CD4-positive, alpha-beta T cell treated with Interleukin-4 for 4 hours (primary cell): ENCODE measurements around the gene HCN2.

Experiments used
- DNase-seq: peaks from one replicate; pipeline ENCODE4 v3.0.0-alpha.2; 2020

Gene HCN2

DNA sequence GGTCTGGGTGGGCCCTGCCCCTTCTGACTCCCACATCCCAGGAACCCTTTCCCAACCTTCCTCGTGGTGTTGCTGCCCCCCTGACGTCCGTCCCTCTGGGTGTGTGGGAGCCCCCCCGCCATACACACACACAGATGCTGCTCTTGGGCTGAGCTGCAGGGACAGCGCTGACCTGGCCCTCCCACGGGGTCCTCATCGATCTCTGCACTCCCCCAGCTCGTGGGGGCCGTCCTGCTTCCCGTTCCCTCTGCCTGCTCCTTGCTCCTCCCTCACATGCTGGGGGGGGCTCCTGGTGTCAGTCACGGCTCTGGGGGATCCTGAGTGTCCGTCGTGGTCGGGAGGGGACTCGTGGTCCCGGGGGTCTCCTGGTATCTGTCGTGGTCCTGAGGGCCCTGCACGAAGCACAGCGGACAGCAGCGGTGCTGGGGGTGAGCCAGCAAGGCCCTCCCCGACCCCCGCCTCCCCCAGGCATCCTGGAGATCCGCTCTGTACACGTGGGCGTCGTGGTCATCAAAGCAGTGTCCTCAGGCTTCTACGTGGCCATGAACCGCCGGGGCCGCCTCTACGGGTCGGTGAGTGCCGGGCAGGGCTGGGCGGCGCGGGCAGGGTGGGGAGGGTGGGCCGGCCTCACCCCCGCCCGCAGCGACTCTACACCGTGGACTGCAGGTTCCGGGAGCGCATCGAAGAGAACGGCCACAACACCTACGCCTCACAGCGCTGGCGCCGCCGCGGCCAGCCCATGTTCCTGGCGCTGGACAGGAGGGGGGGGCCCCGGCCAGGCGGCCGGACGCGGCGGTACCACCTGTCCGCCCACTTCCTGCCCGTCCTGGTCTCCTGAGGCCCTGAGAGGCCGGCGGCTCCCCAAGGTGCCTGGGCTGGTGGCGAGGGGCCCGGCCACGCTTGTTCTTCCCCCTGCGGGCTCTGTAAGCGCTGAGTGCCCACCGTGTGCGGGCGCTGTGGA lies 53.4 kb downstream of the HCN2 start:
- no peak for DNase-seq

DNA sequence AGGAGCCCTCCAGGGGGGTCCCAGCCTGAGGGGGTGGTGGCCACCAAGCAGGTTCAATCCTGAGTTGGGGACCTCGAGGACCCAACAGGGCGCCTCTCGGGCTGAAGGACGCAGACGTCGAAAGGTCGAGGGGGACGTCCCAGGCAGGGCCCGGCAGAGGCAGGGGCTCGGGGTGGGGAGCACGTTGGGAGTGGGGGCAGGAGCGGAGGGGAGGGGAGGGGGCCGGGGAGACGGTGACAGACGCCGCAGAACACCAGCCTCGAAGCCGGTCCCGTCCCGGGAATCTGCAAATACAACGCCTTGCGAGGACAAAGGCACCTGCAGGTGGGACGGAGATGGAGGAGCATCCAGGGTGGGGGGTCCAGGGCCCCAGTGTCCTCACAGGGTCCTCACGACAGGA lies 54.1 kb downstream of the HCN2 start:
- DNase-seq: no peak

DNA sequence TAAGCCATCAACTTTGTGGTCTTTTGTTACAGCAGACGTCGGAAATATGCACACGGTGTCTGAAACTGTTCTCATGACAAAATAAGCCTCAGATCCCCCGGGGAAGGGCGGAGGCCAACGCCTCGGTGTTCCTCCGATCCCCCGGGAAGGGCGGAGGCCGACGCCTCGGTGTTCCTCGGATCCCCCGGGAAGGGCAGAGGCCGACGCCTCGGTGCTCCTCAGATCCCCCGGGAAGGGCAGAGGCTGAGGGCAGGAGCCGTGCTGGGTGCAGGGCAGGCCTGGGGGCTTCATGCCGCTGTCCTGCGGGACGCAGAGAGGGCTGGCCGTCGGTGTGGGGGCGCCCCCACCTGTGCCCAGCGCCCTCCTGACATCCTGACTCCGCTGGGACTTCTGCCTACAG lies 54.7 kb downstream of the HCN2 start:
- no peak for DNase-seq

DNA sequence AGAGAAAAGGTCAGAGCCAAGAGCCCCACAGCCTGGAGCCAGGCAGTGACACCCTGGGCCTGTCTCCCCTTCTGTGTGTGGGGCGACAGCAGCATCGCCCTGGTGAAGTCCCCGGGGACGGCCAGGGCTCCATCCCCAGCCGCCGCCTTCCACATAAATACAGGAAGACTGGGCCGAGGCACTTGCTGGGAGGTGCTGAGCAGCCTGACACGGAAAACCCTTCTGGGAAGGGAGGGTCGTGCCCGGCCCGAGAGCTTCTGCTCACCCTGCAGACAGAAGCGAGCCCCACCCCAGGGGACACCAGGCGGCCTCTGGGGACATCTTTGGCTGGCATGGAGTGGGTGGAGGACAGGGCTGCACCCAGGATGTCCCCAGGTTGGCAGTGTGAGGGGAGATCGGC lies 55.1 kb downstream of the HCN2 start:
- no peak for DNase-seq

DNA sequence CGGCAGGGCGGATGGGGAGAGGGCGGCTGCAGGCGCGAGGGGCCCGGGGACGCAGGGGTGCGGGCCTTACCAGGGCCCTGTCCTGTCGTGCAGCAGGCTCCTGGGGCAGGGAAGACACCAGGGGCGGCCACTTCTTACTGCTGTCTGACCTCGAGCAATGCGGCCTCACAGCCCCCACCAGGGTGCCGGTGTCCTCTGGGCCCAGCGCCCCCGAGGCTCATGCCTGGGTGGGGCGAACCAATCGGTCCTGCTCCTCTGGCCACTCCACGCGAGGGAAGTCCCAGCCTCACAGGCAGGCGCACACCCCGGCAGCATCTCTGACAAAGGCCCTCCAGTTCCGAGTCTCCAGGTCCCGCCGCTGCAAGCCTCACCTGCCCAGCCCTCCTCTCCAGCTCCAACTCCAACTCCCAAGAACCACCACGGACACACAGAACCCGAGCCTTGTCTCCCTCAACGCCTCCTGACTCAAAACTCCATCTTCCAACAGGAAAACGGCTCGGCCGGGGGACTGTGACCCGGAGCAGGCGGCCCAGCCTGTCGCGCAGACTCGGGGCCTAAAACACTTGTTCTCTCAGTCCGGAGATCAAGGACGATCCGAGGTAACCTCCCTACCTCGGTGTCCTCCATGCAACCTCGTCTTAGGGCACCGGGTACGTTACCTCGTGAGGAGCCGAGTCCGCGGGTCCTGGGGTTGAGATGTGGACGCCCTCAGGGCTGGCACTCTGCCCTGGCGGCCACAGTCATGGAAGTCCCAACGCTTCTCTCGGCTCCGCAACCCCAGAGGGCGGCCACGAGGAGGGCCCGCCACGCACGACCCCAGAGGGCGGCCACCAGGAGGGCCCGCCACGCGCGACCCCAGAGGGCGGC lies 56.5 kb downstream of the HCN2 start:
- DNase-seq: no peak

DNA sequence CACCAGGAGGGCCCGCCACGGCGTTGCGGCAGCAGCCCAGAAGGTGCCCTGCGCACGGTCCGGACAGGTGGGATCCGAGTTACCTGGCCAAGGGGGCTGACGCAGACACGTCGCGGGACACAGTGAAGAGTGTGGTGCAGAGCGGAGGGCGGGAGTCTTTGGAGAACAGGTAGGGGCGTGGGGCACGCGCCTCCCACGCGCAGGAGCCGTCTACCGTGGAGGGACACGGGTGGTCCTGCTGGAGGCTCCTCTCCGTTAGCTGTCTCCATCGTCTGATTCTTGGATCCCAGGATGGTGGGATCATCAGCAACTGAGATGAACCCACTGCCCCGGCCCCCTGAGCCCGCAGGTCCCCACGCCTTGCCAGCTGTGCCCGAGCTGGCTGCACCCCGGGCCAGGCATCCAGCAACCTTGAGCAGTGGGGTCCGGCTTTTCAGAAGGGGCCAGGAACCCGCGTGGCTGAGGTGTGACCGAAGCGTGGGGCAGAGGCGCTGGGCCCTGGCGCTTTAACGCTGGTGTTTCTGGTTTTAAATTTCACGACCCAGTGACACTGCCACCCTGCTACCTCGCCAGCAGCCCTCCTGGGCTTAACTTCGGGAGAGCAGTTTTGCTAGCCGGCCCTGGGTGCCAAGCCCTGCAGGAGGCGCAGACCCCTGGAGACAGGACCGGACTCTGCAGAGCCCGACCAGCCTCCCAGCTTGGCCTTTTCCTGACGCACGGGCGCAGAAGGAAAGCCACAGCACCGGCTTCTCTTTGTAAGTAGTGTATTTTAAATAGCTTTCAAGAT lies 57.3 kb downstream of the HCN2 start:
- no peak for DNase-seq

DNA sequence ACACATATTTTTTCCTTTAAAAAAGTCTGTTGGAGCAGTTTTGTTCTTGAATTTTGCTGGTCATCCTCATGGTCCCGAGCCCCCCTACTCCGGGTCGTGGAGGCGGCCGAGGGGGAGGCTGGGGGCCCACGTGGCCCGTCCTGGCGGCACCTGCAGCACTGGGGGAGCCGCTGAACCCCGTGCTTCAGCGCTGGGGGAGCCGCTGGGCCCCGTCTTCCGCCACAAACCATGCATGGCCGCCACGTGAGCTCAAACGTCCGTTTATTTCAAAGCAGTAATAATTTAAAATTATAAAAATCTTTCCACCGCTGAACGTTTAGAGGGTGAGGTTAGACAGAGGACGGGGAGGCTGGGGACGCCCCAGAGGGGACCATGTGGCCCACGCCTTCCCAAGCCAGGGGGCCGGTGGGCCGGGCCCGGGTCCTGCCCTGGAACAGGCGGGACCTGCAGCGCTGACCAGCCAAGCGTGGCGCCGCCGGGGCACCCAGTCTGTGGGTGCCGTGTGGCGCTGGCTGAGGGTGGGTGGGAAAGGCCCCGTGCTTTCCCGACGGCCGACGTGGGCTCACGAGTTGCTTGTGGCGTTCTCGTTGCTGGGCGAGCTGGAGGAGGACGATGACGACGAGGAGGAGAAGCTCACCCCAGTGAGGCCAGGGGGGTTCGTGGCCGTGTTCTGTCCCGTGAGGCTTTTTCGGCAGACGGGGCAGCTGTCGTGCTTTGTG lies 58.0 kb downstream of the HCN2 start:
- no peak for DNase-seq

DNA sequence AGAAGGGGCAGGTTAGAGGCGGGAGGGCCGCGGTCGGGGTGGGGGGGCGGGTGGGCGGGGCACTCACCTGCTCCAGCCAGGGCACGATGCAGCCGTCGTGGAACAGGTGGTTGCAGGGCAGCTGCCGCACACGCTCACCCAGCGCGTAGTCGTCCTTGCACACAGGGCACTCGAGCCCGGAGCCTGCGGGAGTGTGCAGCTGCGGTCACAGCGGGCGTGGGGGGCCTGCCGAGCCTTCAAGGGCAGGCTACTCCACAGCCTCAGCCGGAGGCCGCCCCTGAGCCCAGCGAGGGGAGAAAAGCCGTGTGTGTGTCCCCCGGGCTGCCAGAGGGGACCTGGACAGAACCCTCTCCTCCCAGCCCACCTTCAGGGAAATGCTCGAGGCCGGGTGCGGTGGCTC lies 58.6 kb downstream of the HCN2 start:
- DNase-seq: no peak

DNA sequence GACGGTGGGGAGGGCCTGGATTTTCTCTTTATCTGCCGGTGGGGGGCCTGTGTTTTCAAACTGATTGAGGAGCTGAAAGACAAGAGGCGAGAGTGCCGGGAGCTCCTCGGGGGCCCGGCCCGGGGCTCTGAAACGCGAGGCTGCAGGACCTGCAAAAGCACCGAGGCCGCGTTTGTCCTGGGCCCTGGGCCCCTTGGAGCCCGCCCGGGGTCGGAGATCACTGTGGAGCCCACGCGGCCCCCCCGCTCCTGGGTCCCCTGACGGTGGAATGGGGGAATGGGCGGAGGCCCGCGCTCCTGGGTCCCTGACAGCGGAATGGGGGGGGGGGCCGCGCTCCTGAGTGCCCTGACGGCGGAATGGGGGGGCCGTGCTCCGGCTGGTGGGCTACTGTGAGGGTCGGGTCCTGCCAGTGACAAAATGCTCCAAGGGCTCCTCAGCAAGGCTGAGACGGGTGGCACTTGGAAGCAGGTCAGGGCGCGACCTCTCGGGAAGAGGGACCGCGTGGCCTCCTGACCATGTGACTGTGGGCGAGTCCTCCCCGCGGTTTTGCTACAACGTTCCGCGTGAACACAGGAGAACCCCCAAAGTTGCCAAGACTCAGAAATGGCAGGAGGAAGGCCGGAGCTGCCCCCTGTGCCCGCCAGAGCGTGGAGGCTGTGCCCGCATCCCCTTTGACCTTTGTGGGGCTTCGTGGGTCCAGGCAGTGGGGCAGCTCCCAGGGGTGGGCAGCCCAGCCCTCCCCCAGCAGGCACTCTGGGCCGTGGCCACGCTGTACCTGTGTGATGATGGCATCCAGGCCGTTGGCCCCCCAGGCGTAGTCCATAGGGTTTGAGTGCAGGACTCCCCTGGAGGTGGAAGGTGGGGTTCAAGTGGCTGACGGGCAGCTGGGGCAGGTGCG lies 59.5 kb downstream of the HCN2 start:
- no peak for DNase-seq

DNA sequence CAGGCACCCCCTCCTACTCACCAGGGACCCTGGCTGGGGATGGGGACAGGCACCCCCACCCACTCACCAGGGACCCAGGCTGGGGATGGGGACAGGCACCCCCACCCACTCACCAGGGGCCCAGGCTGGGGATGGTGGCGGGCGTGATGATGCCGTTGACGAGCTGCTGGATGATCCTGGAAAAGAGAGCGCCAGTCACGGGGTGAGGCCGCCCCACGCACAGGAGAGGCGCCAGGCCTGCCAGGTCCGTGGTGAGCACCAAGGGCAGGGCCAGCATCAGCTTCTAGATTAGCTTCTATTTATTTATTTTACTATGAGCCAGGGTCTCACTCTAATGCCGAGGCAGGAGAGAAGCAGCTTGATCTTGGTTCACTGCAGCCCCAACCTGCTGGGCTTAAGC lies 60.4 kb downstream of the HCN2 start:
- DNase-seq: no peak

DNA sequence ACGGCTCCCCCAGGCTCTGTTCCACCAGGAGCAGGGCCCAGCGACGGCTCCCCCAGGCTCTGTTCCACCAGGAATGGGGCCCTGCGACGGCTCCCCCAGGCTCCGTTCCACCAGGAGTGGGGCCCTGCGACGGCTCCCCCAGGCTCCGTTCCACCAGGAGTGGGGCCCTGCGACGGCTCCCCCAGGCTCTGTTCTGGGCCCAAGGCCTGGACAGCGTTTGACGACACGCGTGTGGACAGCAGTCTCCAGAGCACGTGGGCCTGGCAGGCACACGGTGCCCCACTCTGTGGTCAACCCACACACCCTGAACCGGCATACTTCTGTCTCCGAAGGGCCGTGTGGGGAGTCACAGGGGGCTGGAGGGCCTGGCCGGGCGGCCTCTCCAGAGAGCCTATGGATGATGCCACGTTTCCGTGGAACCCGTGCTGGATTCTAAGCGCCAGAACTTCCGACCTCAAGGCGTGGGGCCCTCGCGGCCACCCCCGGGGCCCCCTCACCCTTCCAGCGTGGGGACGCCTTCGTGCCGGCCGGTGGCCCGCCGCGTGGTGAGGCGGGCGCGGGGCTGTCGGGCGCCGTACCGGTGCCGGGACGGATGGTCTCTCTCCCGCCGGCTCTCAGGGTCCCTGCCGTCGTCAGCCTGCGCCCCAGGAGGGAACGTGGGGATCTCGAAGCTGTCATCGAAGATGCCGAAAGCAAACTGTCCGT lies 61.6 kb downstream of the HCN2 start:
- DNase-seq: no peak

DNA sequence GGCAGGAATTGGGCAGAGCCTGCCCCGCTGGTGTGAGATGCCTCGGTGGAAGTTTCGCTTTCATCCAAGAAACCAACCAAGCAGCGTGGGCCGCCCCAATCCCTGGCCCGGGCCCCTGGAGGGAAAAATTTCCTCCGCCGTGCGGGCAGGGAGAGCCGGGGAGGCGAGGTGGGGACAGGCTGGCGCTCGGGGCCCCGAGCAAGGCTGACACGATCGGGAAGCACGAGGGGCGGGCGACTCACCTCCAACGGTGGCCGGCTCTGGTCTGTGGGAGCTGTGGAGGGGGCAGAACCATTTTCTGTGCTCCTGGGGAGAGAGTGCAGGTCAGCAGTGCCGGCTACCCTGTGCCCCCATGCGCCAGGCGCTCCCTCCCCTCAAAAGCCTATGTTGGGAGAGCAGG lies 62.3 kb downstream of the HCN2 start:
- no peak for DNase-seq

DNA sequence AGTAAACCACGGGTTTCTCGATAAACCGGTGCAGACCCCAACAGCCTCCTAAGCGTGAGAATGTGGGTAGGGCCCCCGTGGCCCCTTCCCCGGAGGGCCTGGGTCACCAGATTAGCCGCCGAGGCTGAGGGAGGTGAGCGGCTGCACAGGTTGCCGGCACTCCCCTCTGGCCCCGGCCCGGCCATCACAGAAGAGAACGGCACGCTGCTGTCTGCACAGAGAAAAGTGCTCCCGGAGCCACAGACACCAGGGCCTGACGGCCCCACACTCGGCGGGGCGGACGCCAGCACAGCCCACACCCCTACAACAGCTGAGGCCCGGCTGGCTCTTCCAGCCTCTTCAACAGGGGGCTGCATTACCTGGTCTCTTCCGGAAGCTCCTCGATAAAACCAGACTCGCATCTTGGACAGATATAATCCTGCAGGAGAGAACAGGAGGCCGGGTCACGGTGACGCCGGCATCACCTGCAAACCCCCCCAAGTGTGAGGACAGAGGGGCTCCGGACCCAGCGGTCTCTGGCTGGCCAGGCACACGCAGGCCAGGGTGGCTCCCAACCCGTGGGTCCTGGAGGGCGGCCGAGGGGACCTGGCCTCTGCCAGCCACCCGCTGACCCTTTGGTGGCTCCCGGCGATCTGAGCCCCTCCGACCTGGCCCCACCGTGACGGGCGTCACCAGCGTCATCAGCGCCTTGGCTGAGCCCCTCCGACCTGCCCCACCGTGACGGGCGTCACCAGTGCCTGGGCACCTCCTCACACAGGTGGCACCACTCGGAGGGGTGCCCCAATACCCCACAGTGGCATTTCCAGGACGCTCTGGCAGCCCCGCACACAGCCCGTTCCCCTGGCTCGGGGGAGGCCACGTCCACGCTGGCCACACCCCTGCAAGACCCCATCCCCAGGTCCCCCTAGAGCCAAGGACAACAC lies 63.0 kb downstream of the HCN2 start:
- DNase-seq: no peak

DNA sequence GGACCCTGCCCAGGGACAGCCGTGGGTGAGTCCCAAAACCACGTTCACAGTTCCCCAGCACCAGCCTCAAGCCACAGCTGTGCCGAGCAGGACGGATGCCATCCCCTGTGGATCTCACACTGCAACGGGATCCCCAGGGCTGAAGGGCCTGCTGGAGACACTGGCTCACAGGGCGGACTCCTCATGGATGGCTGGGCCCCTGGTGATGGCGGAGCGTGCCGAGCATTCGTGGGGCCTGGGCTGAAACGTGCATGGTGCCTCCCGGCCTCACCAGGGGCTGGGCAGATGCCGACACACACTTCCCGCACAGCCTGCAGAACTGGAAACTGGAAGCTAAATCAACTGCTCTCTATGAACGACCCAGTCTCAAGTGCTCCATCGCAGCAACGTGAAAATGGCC lies 63.7 kb downstream of the HCN2 start:
- no peak for DNase-seq

DNA sequence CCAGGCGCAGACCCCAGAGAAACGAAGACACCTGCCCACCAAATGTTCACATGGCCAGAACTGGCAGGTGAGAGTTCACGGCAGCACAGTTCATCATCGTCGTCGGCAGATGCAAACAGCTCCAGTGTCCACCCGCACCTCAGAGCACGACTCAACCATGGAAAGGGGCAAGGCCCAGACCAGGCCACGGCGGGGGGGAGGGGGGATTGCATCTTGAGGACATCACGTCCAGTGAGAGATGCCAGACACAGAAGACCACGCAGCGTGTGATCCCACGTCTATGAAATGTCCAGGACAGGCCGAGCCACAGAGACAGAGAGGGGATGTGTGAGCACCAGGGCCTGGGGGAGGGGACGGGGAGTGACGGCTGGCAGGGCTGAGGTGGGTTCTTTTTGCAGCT lies 66.0 kb downstream of the HCN2 start:
- DNase-seq: no peak

DNA sequence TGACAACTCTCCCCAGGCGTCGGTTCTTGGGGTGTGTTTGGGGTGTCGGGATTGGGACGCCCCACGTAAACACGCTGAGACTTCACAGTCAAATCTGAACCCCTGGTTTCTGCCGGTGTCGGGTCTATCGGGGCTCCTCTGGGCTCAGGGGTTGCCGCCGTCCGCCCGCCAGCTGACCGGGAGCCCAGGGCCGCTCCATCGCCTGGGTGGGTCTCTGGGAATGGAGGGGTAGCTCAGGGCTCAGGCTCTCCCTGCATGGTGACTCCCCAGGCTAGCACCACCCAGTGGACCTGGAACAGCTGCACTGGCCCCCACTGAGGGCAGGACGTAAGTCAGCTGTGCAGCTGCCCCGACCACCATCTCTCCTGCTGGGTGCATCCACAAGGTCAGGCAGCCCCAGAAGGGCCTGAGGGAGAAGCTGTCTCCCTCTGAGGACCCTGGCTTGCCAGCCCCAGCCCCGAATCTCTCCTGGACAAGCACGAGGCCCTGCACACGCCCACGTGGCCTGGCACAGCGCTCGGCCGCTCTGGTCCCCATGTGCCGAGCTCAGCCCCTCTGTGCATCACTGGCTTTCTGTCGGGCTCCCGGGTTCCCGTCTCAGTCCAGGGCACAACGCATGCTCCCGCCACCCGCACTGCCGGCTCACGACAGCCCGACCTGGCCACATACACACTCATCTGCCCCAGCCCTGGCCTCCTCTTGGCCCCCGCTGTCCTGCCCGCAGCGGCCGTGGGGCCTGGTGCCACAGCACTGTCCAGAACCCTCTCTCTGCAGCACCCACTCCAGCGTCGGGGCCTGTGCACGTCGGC lies 67.3 kb downstream of the HCN2 start:
- no peak for DNase-seq

DNA sequence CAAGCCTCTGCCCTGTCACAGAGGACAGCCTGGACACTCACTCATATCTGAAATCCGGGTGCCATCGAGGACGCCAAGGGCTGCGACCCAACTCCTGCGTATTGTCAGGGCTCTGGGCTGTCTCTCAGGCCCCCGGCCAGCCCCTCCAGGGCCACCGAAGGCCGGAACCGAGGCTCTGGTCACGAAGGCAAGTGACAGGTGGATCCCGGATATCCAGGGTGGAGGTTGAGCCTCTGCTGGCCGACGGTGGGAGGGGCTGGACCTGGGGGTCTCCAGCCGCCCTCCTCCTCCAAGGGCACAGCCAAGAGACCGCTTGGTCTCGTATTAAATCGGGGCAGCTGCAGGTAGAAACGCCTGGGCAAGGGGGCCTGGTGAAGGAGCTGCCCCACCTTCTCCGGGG lies 67.9 kb downstream of the HCN2 start:
- no peak for DNase-seq

DNA sequence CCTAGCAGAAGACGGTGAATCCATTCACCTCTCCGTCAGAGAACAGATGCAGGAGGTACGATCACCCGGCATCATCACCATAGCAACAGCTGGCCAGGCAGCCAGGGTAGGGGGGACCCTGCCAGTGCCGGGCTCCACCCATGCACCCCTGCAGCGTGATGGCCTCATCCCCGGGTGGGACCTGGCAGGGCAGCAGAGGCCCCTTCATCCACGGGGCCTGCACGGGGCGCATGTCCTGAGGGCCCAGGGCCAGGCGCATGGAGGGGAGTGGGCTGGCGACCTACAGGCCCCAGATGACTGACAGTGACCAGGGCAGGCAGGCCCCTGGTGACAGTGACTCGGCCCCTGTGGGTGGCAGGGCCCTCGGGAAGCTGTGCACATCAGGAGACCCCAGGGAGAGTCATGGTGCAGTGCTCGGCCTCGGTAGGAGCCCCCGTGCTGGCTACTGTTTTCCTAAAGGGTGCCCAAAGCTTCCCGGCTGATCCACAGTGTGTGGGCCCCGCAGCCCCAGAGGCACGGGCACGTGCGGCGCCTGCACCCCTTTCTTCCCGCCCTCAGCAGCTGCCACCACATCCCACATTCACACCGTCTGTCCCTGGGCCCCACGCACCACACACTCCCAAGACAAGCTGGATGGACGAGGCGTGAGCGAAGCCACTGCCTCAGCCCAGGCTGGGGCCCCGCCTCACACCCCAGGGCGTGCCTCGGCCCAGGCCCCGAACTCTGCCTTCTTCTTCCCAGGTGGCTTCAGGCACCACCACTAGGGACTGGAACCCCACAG lies 68.6 kb downstream of the HCN2 start:
- DNase-seq: no peak
